ENCODE measurements around the gene RAB43. TPM values are rescaled to one million over a fixed set of nuclear protein-coding genes. Genes with fewer than 3 reads are reported as not detected.

RAB43 gene
- total RNA-seq, 2 experiments from 2014 or later, result 47.5 to 48.1 TPM

DNA sequence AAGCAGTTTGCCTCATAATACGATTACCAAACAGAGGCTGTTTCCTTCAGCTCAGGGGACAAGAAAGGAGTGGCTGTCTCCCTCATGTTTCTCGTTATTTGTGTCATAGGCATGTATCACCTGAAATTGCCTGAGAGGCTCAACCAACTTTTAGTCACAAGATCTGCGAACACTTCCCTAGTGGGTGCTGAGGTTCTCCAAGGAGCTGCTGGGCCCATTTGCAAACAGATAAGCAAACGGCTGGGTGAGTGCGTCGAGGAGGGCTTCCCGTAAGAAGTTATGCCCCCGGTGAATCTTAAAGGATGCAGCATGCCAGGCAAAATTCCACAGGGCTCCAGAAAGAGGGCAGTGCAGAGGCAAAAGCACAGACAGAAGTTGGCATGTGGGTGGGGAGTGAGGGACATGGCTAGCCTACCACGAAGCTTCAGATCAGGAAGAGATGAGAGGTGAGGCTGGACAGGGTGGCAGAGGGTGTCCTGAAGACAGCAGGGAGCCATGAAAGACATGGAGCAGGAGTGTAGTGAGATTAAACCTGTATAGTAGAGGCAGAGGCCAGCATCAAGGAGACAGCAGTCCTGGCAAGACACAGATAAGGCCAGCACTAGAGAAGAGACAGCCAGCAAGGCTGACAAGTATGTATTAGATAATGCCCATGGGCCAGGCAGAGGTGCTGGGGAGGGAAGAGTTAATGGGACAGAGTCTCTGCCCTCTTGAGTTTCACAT lies 65.0 kb downstream of the RAB43 start:
- TF ChIP-seq, protein P1, sequence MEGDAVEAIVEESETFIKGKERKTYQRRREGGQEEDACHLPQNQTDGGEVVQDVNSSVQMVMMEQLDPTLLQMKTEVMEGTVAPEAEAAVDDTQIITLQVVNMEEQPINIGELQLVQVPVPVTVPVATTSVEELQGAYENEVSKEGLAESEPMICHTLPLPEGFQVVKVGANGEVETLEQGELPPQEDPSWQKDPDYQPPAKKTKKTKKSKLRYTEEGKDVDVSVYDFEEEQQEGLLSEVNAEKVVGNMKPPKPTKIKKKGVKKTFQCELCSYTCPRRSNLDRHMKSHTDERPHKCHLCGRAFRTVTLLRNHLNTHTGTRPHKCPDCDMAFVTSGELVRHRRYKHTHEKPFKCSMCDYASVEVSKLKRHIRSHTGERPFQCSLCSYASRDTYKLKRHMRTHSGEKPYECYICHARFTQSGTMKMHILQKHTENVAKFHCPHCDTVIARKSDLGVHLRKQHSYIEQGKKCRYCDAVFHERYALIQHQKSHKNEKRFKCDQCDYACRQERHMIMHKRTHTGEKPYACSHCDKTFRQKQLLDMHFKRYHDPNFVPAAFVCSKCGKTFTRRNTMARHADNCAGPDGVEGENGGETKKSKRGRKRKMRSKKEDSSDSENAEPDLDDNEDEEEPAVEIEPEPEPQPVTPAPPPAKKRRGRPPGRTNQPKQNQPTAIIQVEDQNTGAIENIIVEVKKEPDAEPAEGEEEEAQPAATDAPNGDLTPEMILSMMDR (IDR thresholded peaks at IDR 0.05), result no peak
- H3K4me3 ChIP-seq (ENCODE audit: low read length), result no peak overlapping the region
- H3K27ac ChIP-seq (ENCODE audit: low read depth in 1 of 2, low read length in 2 of 2), result no peak overlapping the region
- peaks cover 11% of the 10 kb centered on the region for H3K4me1 ChIP-seq (ENCODE audit: insufficient read depth, low read length)
- H3K9me3 ChIP-seq (ENCODE audit: control insufficient read depth in 1 of 2, insufficient read depth in 1 of 2, low read length in 2 of 2), result no peaks in the 10 kb centered on the region
- DNase-seq (no peak), ATAC-seq (ENCODE audit: poor library complexity) (no peak)
- Mint-ChIP-seq H3K27ac (no peak overlapping the region), H3K4me1 (ENCODE audit: low read depth) (peaks cover 15% of the 10 kb centered on the region), H3K9me3 (no peaks in the 10 kb centered on the region), H3K36me3 (ENCODE audit: low read depth) (no peaks in the 10 kb centered on the region), H3K4me3 (no peak overlapping the region), H3K27me3 (no peaks in the 10 kb centered on the region)
- POLR2A ChIA-PET, result no interaction called here
- no peaks in the 10 kb centered on the region for H3K27me3 ChIP-seq (ENCODE audit: control insufficient read depth in 1 of 2, insufficient read depth in 2 of 2, low read length in 2 of 2)
- CTCF ChIA-PET, result no interaction called here
- intact Hi-C loops (cut with DNase I, micrococcal nuclease), result no loop called here
- H3K36me3 ChIP-seq (ENCODE audit: insufficient read depth, low read length), result no peaks in the 10 kb centered on the region

DNA sequence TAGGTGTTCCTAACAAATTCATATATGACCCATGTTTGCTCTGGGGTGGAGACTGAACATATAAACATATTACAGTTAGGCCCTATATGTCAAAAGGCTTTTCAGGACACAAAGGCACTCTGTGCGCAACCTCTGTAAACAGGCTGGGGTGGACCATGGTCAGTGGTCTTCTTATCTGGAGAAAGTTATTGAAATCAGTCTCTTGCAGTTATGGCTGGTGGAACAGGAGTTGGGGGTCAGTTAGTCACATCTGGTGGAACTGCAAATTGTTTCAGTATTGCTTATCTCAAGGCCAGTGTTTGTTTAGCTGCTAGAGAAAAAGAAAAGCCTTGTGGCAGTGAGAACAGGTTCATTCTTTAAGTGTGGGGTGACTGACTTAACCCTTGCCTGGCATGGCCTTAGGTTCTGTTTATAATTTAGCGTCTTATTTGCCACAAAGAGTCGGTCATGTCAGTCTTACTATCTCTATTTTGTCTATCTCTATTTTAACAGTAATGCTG lies 66.9 kb downstream of the RAB43 start:
- ChIA-PET CTCF (interaction anchor here (2.9 kb wide), 1 partner anchor 192 kb away, joined by 43 read pairs; no protein-coding TSS in a partner anchor), POLR2A (no interaction called here)
- peaks cover 15% of the 10 kb centered on the region for H3K4me1 Mint-ChIP-seq (ENCODE audit: low read depth)
- Histone ChIP-seq H3K4me1 (ENCODE audit: insufficient read depth, low read length) (peaks cover 11% of the 10 kb centered on the region), H3K9me3 (ENCODE audit: control insufficient read depth in 1 of 2, insufficient read depth in 1 of 2, low read length in 2 of 2) (no peaks in the 10 kb centered on the region), H3K4me3 (ENCODE audit: low read length) (no peak overlapping the region), H3K27me3 (ENCODE audit: control insufficient read depth in 1 of 2, insufficient read depth in 2 of 2, low read length in 2 of 2) (no peaks in the 10 kb centered on the region), H3K36me3 (ENCODE audit: insufficient read depth, low read length) (no peaks in the 10 kb centered on the region), H3K27ac (ENCODE audit: low read depth in 1 of 2, low read length in 2 of 2) (no peak overlapping the region)
- ATAC-seq (ENCODE audit: poor library complexity), result no peak
- H3K36me3 Mint-ChIP-seq (ENCODE audit: low read depth), result no peaks in the 10 kb centered on the region
- no peaks in the 10 kb centered on the region for H3K9me3 Mint-ChIP-seq
- DNase-seq, result no peak
- no peaks in the 10 kb centered on the region for H3K27me3 Mint-ChIP-seq
- intact Hi-C loops (cut with DNase I, micrococcal nuclease), result loop anchor here in 1 of 2 experiments (2.0 kb wide), 1 partner anchor 84 kb away; no protein-coding TSS in a partner anchor
- TF ChIP-seq, protein P1 (IDR thresholded peaks at IDR 0.05), result no peak
- H3K4me3 Mint-ChIP-seq, result no peak overlapping the region
- no peak overlapping the region for H3K27ac Mint-ChIP-seq

DNA sequence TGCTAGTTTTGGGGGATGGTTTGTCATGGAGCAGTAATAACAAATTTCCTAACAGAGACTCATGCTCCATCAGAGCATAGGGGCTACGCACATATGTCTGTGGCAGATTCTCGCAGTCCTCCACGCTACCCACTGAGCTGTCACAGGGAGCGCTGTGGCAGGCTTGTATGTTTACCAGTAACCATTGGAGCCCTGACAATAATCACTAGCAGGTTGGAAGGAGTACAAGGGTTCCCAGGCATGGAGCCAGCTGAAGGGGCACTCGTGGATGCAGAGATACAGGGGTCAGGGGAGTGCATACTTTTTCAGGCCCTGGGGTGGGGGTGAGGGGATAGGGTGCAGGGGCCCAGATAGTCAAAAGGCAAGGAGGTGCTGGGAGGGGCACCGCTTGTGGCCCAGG lies 68.9 kb downstream of the RAB43 start:
- TF ChIP-seq, protein P1 (IDR thresholded peaks at IDR 0.05), result no peak
- peaks cover 5% of the 10 kb centered on the region for H3K4me1 ChIP-seq (ENCODE audit: insufficient read depth, low read length)
- no peak overlapping the region for H3K4me3 Mint-ChIP-seq
- ChIA-PET CTCF (interaction anchor here (0.8 to 4.0 kb wide), 12 partner anchors 16 to 194 kb away, joined by 3 to 43 read pairs (median 8); partner anchors contain the start of genes CNBP and RAB43), POLR2A (interaction anchor here (1.0 to 2.8 kb wide), 11 partner anchors 26 to 264 kb away, joined by 3 to 57 read pairs (median 7); partner anchors contain the start of gene RAB43)
- no peak overlapping the region for H3K4me3 ChIP-seq (ENCODE audit: low read length)
- H3K27ac ChIP-seq (ENCODE audit: low read depth in 1 of 2, low read length in 2 of 2), result no peak overlapping the region
- ATAC-seq (ENCODE audit: poor library complexity) (no peak), DNase-seq (no peak)
- H3K27me3 ChIP-seq (ENCODE audit: control insufficient read depth in 1 of 2, insufficient read depth in 2 of 2, low read length in 2 of 2), result no peaks in the 10 kb centered on the region
- peaks cover 5% of the 10 kb centered on the region for H3K9me3 Mint-ChIP-seq
- H3K36me3 Mint-ChIP-seq (ENCODE audit: low read depth), result no peaks in the 10 kb centered on the region
- no peak overlapping the region for H3K27ac Mint-ChIP-seq
- H3K4me1 Mint-ChIP-seq (ENCODE audit: low read depth), result peaks cover 9% of the 10 kb centered on the region
- peaks cover 0 to 3% of the 10 kb centered on the region in 2 experiments for H3K9me3 ChIP-seq (ENCODE audit: control insufficient read depth in 1 of 2, insufficient read depth in 1 of 2, low read length in 2 of 2)
- intact Hi-C loops (cut with DNase I, micrococcal nuclease), result loop anchor here (1.0 to 2.0 kb wide), 5 partner anchors 68 to 193 kb away; partner anchors contain the start of gene RAB43 (in 1 of the 2)
- no peaks in the 10 kb centered on the region for H3K27me3 Mint-ChIP-seq
- H3K36me3 ChIP-seq (ENCODE audit: insufficient read depth, low read length), result no peaks in the 10 kb centered on the region

All from CD4-positive, alpha-beta T cell (primary cell).